Astrocyte of the spinal cord (primary cell): Measurements from ENCODE around the gene CWC22.
"Not testable (repeated sequence)": the region's sequence is repeated elsewhere in the genome, so short reads cannot be mapped to it uniquely, and the experiment has no call there.

ENCODE experiments used
- DNase-seq: peaks from one replicate; pipeline ENCODE4 v3.0.0; 2011; ENCODE audit warnings: low read depth, low spot score
- H3K4me3 ChIP-seq: 2 replicates; pipeline ENCODE4 v1.5.1; 2011; ENCODE audit warnings: low read depth, mild to moderate bottlenecking, low read length, moderate library complexity
- in situ Hi-C: cut with HindIII; loops from 2 replicates; pipeline ENCODE4 v1.10.0; 2017; ENCODE audit warnings: low sequenced_read_pairs
- TF ChIP-seq, protein P1 (sequence below): IDR thresholded peaks from 2 replicates; pipeline ENCODE4 v1.5.1; 2012; ENCODE audit warnings: low read depth, mild to moderate bottlenecking, low read length, inconsistent platforms

CWC22 gene

DNA sequence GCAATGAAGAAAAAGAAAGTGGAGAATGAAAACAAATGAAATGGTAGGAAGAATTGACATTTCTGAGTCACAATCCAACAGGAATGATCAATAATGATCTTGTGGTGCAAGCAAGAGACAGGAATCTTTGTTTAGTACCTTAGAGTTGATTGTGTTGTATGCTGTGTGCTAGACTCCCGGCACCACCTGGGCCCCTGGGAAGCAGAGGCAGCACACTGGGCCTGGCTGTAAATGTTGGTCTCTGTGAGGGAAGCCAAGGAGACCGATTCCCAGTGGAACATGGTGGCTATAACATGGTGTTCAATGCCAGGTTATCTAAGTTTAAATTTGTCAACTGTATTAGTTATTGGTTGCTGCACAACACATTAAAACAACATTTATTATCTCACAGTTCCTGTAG is 9.8 kb upstream of the CWC22 start:
- DNase-seq, result no peak
- TF ChIP-seq, protein P1, sequence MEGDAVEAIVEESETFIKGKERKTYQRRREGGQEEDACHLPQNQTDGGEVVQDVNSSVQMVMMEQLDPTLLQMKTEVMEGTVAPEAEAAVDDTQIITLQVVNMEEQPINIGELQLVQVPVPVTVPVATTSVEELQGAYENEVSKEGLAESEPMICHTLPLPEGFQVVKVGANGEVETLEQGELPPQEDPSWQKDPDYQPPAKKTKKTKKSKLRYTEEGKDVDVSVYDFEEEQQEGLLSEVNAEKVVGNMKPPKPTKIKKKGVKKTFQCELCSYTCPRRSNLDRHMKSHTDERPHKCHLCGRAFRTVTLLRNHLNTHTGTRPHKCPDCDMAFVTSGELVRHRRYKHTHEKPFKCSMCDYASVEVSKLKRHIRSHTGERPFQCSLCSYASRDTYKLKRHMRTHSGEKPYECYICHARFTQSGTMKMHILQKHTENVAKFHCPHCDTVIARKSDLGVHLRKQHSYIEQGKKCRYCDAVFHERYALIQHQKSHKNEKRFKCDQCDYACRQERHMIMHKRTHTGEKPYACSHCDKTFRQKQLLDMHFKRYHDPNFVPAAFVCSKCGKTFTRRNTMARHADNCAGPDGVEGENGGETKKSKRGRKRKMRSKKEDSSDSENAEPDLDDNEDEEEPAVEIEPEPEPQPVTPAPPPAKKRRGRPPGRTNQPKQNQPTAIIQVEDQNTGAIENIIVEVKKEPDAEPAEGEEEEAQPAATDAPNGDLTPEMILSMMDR, result no peak
- in situ Hi-C loops, result no loop called here
- H3K4me3 ChIP-seq, result no peak overlapping the region

DNA sequence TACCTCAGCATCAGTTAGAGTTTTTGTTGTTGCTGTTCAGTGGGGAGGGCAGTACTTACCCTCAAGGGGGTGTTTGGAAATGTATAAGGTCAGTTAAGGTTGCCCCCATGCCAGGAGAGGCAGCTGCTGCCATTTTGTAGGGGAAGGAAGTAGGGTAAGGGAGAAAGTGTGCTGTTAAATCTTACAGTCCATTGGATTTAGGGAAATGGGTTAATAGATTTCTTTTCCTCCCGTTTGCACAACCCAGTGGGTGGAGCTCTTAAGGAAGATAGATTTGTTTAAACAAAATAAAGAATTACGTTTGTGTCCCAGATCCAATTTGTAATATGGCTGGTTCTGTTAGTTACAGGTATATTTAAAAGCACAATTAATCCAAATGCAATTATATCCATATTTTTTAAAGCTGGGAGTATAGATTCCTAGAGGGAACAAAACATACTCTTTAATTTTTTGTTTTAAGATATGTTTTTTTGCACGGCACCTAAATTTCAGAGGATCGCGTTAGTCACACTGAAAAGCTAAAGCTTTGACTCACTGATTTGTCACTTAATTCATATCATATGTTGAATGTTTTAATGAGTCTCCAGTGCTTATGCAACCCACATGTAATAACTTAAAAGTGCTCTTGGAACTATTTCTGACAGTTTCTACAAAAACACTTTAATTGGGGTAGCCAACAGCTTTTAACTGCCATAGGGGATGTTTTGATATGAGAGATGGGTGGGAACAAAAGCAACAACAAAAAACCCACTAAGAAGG is 9.0 kb upstream of the CWC22 start:
- in situ Hi-C loops, result no loop called here
- DNase-seq, result peak; percentile 69
- TF ChIP-seq, protein P1, result no peak
- no peak overlapping the region for H3K4me3 ChIP-seq

DNA sequence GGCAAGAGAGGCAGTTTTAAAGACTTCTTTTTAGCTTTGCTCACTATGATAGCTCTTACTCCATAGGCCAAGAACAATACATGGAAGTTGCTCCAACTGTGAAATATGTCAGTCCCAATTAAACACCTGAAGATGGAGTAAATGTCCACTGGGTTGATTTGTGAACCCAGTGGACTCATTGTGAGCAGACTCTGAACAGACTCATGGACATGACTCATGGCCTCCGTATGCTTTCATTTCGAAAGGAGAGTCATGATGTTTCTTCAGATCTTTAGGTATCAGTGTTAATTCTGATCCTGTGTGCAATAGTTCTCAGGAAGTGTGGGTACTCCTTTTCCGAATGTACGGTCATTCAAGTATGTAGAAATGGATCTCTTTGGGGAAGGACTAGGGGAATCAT is 5.4 kb upstream of the CWC22 start:
- peak; percentile 70 for DNase-seq
- in situ Hi-C loops, result no loop called here
- no peak overlapping the region for H3K4me3 ChIP-seq
- TF ChIP-seq, protein P1, result no peak

DNA sequence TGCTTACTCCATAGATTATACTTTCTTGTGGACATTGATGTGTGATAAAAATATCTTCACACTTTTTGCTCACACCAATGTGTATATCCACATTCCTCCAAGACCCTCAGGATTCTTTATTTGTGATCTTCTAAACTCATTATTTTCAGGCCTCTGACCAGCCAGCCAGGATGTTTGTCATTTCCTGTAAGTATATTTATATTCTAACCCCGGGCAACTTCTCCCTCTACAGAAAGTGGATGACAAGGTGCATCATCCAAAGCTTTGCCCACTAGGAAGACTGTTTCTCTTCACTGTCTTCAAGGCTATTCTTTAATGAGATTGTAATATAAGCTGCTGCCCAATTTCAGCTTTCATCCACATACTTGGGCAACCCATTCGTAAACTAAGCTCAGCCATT is 3.6 kb upstream of the CWC22 start:
- in situ Hi-C loops, result no loop called here
- TF ChIP-seq, protein P1, result no peak
- no peak for DNase-seq
- H3K4me3 ChIP-seq, result no peak overlapping the region

DNA sequence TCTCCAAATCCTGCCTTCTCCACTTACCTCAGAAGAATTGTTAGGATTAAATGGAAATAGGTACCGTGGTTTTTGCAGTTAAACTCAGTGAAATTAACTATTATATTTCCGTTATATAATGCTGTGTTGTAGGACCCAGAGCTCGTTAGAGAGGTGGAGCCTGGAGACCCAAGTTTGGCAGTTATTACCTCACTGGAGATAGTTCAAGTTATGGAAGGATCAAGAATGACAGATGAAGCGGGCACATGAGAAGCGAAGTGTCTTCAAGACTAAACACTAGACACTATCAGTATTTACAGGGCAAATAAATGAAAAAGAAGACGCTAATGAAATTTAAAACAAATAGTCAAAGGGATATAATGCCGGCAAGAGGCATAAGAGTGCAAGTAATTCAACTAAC is 866 bp downstream of the CWC22 start:
- in situ Hi-C loops, result no loop called here
- TF ChIP-seq, protein P1, result no peak
- DNase-seq, result no peak
- peak overlapping the region; percentile 94 for H3K4me3 ChIP-seq

DNA sequence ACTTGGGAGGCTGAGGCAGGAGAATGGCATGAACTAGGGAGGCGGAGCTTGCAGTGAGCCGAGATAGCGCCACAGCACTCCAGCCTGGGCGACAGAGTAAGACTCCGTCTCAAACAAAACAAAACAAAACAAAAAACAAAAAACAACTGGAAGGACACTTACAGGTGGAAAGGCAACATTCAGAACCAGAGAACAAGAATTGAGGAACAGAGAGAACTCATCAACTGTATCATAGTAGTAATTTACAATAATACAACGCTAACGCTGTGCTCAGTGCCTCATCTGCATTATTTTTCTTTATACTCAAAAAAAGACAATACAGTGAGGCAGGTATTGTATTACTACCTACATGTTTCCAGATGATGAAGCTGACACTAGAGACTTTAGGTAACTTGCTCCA is 1.6 kb downstream of the CWC22 start:
- in situ Hi-C loops, H3K4me3 ChIP-seq, DNase-seq: not testable (repeated sequence)

DNA sequence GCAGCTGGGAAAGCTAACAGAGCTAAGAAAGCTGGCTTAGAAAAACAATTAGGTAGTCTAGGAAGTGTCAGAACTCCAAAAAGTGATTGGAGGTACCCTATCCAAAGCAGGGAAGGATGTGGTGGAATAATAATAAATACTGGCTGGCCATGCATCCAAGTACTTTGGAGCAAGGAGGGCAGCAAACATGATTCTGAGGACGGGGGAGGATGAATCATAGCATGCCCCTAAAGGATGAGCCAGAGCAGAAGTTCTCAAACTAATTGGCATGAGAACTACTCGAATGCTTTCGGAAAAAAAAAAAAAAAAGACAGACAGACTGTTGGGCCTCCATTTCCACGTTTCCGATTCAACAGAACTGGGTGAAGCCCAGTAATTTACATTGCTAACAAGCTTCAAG is 2.4 kb downstream of the CWC22 start:
- TF ChIP-seq, protein P1, result no peak
- H3K4me3 ChIP-seq, result no peak overlapping the region
- DNase-seq, result no peak
- in situ Hi-C loops, result no loop called here
